ENCODE measurements around the gene TANC1.

Gene TANC1

DNA sequence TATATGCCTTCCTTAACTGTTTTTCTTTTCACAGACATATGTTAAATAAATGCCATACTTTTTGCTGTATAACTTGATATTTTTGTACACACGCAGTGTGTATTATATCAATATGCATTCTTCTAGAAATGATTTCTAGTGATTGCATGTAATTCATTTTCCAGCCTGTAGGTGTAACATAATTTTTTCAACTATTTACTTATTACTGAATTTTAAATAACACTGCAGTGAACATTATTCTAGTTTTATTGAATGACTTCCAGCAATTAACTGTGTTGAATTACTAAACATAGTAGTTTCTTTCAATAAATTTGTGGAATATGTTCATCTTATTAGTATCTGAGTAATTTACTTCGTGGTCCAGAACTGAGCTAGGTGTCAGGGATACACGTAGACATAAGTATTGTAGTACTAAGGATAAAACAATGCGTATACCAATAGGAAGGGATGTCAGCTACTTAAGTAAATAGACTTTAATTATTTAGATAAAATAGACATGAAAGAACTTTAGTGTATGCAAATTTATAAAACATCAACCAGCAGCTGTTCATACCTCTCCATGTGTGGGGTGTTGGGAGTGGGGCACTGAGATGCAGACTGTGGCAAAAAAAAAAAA, 28.0 kb downstream of the TANC1 start:
- no peak for DNase-seq

GRCh38 chr2:158997037-158997790, 28.8 kb downstream of the TANC1 start:
- no peak for DNase-seq

- no peak for DNase-seq
Observed at GRCh38 chr2:158998551-158999248, 30.3 kb downstream of the TANC1 start.

DNA sequence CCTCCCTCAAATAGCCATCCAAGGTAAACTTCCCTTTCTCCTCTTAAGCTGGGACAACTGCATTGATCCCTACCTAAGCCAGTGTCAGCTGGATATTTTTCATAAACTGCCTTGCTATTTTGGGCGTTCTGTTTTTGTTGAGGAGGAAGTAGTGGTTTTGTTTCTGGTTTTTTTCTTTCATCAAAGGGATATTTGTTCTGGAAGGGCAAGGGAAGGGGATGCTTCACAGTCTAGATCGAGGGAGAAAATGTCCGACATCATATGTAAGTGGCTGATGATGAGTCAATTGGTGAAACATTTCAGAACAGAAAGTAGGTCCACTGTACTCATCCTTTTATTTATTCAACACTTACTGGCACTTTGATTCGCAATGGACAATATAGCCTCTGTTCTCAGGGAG, 31.0 kb downstream of the TANC1 start:
- DNase-seq = no peak

- DNase-seq = no peak
Observed at GRCh38 chr2:159000072-159000471, 31.6 kb downstream of the TANC1 start.

DNA sequence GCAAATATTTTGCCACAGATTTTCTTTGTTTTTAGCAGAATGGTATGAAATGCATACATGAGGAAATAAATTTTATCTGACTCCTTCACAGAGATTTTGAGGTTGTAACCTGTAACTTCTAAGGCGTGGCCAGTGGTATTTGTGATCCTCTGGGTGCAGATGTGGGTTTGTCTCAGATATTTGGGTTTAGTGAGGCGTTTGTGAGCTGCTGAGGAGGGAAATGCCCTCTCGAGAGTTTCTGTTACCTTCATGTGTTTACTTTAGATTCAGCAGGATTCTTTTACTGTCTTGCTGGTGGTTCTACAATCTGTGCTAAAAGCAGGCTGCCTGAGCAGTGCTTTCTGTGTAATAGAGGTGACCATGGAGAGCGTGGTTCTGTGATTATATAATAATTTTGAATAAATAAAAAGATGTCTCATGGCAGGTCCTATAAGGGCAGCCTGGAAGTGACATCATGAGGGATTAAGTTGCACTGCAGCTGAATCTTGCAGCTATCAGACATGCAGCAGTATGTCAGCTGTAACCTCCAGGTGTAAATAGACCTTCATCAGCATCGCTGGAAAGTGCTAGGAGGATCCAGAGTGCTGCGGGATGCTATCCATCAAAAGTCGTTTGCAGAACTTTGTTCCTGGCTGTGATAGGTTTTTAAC, 34.1 kb downstream of the TANC1 start:
- no peak for DNase-seq

- DNase-seq = no peak
Observed at GRCh38 chr2:159003555-159003954, 35.1 kb downstream of the TANC1 start.

DNA sequence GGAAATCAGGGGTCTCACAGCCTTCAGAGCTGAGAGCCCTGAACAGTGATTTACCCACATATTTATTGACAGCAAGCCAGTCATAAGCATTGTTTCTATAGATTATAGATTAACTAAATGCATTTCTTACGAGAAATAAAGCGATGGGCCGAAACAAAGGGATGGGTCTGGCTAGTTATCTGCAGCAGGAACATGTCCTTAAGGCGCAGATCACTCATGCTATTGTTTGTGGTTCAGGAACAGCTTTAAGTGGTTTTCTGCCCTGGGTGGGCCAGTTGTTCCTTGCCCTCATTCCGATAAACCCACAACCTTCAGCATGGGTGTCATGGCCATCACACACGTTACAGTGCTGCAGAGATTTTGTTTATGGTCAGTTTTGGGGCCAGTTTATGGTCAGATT, 36.4 kb downstream of the TANC1 start:
- no peak for DNase-seq

DNA sequence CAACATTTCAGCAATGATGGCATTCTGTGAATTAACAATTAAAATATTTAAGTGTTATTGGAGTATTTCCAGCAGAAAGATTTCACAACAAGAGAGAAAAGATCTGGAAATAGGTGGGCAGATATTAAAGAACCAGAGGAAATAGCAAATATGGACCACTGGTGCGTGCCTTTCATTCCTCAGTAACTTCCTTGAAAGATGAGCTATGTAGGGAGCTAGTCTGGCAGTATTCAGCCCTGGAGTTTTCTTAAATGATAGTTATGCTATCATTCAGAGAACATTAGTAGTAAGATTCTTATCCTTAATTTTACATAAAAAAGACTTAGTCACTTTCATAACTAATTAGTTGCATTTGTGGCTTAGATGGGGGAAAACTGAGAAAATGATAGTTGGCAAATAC, 41.5 kb downstream of the TANC1 start:
- DNase-seq = no peak

DNA sequence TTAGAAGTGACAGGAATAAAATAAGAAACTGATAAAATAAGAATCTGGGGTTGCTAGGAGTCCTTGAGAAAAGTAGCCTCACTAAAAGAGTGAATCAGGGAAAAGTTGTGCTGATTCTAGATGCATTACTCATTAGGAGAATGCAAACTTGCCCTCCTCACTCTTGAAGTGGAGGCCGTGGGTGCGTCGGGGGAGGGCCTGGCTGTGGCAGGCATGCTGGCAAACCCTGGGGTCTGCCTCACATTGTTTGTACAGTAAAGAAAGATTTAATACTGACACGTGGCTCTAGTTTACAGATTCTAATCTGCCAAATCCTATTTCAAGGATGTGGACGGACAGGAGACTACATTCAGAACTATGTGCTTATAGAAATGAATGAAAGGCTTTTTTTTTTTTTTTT, 41.9 kb downstream of the TANC1 start:
- no peak for DNase-seq

DNA sequence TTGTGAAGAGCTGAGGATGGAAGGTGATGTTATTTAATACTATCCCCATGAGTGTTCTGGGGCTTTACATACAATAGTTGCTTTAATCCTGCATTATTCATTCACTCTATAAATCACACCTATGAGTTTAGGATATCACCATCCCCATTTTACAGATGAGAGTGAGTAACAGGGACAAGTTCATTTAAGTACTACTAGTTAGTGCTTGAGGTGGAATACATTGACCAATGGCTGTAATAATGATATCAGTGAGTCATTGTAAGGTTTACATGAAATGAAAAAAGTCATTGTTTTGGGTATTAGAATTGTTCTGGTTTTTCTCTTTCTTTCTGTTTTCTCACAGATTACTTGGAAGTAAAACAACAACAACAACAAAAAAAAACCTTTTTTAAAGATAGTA, 42.5 kb downstream of the TANC1 start:
- DNase-seq = no peak

GRCh38 chr2:159012142-159012541, 43.7 kb downstream of the TANC1 start:
- no peak for DNase-seq

DNA sequence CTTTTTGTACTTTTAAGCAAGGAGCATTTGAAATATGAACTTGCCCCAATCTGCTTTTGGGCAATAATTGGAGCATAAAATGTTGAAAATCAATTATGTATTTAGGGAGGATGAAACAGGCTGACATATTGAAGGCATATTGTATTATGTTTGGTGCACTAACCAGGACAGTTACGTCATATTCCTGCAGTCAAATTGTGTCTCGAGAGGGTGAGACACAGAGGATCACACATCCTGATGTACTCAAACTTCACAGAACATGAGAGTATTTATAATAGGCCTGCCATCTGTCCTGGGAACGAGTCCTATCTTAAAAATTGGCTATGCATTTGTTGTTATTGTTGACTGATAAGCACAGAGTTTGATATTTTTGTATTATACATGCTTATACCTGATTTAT, 44.7 kb downstream of the TANC1 start:
- DNase-seq = no peak

- no peak for DNase-seq
Observed at GRCh38 chr2:159015174-159015573, 46.7 kb downstream of the TANC1 start.

- DNase-seq = no peak
Observed at GRCh38 chr2:159015823-159016222, 47.4 kb downstream of the TANC1 start.

DNA sequence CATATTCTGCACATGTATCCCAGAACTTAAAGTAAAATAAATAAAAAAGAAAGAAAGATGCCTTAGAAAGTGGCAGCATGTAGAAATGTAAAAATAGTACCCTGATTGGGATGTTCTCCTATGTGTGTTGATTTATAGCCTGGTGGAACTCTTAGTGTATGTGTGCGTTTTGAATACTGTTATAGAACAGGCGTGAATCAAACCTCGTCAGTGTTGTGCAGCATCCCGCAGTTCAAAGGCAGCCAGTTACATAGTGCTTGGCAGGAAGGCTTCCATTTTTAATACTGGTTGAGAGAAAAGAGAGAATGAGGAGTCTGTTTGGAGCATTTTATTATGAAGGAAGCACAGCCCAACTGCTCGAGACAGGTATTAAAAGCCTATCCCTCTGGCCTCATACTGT, 49.4 kb downstream of the TANC1 start:
- no peak for DNase-seq

GRCh38 chr2:159019021-159019420, 50.6 kb downstream of the TANC1 start:
- DNase-seq = no peak

DNA sequence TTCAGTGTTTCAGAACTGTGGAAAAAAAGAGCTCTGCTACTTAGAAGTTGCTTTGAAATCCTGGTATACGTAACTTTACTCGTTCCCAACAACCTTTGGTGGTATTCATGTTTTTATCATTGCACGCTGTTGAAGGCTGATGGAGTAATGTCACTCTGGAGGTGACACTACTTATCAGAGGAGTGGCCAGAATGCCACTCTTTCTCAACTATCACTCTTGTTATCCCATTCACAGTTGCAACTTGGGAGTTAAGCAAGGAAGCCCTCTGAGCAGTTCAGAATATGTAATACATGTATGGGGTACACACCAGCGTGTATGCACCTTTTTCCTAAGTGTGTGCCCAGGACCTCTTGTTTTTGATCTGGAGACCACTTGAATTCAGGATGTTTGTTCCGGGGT, 53.6 kb downstream of the TANC1 start:
- no peak for DNase-seq

DNA sequence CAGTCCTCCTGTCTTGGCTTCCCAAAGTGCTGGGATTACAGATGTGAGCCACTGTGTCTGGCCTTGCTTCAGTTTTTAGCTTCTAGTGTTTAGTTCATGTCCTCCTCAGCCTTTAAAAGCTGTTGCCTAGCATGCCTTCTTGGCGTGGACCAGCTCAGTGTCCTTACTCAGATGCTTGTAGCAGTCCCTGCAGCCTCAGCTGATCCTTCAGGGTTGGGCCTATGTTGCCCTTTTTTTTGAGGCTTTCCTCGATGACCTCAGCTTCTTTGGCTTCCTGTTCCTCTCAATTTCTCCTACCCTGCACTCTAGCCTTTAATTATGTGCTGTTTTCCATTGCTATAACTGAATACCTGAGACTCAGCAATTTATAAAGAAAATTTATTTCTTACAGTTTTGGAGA, 57.7 kb downstream of the TANC1 start:
- no peak for DNase-seq

GRCh38 chr2:159028776-159029175, 60.3 kb downstream of the TANC1 start:
- DNase-seq = no peak

DNA sequence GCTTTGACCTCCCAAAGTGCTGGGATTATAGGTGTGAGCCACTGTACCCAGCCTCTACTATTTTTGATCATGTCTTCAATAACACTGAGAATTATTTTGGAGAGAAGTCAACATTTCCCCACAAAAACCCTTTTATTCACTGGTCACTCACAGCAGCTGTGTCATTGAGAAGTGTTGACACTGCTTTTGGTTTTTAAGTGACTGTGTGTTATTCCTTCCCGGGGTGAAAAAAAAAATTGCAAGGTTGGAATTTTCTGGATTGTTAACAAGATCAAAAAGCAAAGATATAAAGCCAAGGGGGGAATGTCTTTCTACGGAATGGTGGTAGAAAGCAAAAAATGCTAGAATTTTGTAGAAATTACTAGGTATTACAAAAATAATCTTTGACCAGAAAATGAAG, 61.5 kb downstream of the TANC1 start:
- DNase-seq = no peak

- DNase-seq = no peak
Observed at GRCh38 chr2:159030674-159031380, 62.4 kb downstream of the TANC1 start.

GRCh38 chr2:159032146-159032545, 63.7 kb downstream of the TANC1 start:
- no peak for DNase-seq
